GM21515 (cell line): ENCODE measurements around the gene FXYD5.

ENCODE experiments used
- ATAC-seq: cut with Tn5 transposase; IDR thresholded peaks from one replicate; pipeline ENCODE4 v1.9.1; 2021; ENCODE audit not compliant: unreplicated experiment

Gene FXYD5

DNA sequence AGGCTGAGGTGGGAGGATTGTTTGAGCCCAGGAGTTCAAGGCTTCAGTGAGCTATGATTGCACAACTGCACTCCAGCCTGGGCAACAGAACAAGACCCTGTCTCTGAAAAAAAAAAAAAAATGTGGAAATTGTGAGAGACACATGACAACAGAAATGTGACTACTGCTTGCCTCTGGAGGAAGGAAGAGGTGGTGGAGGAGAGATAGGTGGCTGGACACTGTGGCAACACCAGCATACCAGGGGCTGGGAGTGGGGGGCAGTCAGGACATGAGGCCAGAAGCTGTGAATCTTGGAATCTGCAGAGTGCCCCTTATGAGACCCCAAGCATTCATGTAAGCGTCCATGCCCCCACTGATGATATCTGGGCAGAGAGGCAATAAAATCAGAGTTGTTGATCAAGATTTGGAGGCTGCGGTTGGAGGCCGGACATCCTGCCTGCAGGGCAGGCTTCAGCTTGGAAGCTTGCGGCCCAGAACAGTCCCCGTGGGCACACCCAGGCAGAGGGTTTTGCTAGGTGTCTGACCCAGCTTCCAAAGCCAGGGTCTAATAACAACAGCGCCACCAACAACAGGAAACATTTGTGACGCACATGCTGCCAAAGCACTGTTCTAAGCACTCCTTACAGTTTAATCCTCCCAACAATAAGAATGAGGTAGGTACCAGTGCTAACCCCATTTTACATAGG, 57.2 kb downstream of the FXYD5 start:
- ATAC-seq: no peak

DNA sequence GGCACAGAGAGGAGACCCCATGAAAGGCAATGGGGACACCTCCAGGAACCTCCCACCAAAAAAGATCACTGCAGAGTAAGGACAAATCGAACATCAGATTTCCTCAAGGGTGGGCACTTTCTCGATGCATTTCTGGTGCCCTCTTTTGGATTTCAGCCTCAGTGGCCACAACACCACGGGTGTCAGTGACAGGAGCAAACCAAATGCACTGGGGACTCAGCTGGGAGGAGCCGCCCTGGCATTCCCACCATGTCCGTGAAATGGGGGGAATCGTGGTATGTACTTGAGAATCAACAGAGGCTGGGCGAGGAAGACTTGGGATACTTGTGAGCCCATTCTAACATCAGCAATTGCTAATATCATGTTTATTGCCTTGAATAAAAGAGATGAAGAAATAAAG, 57.7 kb downstream of the FXYD5 start:
- ATAC-seq: no peak

DNA sequence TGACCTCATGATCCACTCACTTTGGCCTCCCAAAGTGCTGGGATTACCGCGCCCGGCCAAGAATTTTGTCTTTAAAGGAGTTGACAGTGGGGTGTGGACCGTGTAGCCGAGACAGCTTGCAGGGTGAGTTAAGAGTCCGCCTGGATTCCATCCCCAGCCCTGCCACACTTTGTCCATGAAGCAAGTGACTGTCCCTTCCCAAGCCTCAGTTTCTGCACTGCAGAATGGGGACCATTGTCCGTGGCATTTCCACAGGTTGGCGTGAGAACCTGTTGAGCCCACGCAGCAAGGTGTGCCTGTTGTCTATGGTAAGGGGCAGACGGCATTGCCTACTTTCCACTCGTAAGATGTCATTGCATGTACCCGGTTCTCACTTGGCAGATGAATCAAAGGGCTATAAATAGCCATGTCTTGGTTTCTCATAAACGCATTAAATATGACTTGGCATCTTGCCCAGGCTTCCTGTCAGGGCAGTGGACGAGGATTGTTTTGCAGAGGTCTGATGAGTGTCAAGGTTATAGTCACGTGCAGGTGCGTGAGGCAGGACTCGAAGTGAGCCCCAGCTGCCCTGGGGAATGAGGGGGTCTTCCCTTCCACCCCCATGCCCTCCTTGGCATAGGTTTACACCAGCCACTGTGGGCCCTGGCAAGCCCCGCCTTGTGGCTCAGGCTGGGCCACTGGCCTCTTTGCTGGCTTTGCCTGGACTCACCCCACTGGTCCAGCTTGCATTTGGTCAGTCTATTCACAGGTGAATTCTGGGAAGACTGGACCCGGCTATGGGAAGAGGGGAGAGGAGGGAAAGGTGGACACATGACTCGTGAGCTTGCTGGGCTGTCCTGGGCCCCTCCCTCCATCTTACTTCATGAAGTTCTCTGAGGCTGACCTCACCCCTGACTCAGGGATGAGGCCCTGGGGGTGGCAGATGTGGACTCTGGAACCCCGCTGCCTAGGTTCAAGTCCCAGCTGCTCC, 59.4 kb downstream of the FXYD5 start:
- no peak for ATAC-seq

DNA sequence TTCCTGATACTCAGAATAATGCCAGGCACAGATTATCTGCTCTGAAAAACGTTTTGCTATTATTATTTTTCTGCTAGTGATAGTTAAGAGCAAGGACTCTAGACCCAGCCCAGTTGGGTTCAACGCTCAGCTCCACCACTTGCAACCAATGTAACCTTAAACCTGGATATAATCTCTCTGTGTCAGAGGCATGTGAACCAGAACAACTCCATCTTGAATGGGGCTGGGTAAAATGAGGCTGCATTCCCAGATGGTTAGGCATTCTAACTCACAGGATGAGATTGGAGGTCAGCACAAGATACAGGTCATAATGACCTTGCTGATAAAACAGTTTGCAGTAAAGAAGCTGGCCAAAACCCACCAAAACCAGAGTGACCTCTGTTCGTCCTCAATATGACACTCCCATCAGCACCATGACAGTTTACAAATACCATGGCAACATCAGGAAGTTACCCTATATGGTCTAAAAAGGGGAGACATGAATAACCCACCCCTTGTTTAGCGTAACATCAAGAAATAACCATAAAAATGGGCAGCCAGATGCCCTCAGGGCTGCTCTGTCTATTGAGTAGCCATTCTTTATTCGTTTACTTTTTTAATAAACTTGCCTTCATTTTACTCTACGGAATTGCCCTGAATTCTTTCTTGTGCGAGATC, 60.4 kb downstream of the FXYD5 start:
- no peak for ATAC-seq

DNA sequence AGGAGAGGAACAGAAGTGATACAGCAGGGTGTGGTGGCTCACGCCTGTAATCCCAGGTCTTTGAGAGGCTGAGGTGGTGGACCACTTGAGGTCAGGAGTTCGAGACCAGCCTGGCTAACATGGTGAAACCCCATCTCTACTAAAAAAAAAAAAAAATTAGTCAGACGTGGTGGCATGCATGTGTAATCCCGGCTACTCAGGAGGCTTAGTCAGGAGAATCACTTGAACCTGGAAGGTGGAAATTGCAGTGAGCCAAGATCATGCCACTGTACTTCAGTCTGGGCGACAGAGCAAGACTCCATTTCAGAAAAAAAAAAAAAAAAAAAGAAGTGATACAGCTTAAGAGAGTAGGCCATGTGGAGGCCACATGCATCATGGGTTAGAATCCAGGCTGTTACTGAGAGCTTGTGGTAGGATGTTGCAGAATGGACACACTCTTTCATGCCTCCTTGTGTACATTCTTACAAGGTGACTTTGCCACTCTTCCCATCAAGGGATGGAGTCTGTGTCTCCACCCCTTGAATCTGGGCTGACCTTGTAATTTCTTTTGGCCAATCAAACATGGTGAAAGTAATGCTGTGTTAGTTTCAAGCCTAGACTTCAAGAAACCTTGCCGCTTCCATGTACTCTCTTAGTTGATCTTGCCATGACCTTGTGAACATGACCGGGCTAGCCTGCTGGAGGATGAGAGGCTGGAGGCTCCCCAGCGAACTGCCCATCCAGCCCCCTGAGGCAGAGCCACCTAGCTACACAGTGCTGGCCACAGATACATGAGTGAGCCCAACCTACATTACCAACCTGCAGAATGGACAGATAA, 61.7 kb downstream of the FXYD5 start:
- no peak for ATAC-seq

DNA sequence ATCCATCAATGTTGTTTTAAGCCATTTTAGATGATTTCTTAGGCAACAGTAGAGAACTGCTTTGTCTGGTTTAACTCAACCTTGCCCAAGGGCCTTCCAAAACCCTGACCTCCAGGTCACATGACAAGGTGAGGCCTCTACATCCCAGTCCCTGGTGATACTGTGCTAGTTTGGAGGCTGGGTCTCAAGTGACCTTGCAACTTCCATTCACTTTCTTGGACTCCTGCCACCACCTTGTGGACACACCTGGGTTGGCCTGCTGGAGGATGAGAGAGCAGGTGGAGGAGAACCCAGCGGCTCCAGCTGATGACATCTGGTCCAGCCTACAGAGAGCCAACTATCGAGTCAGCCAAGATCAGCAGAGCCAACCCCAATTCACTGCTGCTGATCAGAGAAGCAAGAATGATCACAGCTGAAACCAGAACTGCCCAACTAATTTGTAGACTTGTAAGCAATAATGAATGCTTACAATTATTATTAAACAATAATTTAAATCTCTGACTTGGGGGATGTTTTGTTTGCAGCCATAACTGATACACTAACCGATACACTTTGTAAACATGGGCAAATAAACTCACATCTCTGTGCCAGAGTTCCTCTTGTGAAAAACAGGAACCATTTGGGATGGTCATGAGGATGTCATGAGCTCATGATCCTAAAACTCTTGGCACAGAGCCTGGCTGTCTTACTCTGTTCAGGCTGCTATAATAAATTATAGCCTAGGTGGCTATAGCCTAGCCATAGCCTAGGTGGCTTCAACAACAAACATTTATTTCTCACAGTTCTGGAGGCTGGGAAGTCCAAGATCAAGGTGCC, 62.5 kb downstream of the FXYD5 start:
- ATAC-seq: no peak

DNA sequence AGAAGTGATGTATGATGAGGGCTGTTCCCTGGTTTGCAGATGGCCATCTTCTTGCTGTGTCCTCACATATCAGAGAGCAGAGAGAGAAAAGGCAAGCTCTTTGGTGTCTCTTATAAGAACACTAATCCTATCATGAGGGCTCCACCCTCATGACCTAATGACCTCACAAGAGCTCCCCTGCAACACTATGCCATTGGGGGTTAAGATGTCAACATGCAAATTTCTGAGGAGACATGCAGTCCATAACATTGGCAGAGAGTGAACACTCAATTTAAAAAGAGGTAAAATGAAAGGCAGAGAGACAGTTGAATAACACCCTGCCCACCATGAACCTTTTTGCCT, 63.1 kb downstream of the FXYD5 start:
- ATAC-seq: no peak

DNA sequence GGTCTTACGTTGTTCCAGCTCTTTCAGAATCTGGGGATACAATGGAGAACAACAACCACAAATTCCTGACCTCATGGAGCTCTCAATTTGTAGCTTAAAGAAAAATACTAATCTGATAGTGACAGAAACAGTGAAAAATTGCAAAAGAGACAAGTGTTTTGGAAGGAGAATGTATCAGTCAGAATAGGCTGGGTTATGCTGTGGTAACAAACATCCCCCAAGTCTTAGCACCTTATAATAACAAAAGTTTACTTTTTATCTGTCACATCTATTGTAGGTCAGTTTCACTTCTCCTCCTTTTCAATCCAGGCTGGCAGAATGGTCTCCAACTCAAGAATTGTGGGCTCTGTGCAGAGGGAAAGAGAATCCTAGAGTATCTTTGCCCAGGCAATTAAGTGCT, 64.5 kb downstream of the FXYD5 start:
- ATAC-seq: no peak
